NT2/D1 (cell line): ENCODE data around the gene KIAA1958.

Experiments
- SUZ12 ChIP-seq: IDR thresholded peaks from 2 replicates; pipeline ENCODE4 v1.6.1; 2011; ENCODE audit not compliant: insufficient read length, insufficient read depth; ENCODE audit errors: extremely low read depth
- YY1 ChIP-seq: IDR thresholded peaks from 2 replicates; pipeline ENCODE4 v1.6.1; 2011; ENCODE audit not compliant: insufficient read length, insufficient read depth
- ZNF274 ChIP-seq: IDR thresholded peaks from 2 replicates; pipeline ENCODE4 v1.6.1; 2011; ENCODE audit warnings: mild to moderate bottlenecking, low read depth, low read length

- TF ChIP-seq ZNF274 (no peak), SUZ12 (no peak), YY1 (no peak)
Observed at GRCh38 chr9:112677040-112677439, 190.4 kb downstream of the KIAA1958 start.
